ENCODE results near the gene BTNL8. TPM values are rescaled to one million over a fixed set of nuclear protein-coding genes. Genes with fewer than 3 reads are reported as not detected.
"Not testable (repeated sequence)": the region's sequence is repeated elsewhere in the genome, so short reads cannot be mapped to it uniquely, and the experiment has no call there.

BTNL8 gene
- total RNA-seq, 1 experiment from 2014 or later = not detected

DNA sequence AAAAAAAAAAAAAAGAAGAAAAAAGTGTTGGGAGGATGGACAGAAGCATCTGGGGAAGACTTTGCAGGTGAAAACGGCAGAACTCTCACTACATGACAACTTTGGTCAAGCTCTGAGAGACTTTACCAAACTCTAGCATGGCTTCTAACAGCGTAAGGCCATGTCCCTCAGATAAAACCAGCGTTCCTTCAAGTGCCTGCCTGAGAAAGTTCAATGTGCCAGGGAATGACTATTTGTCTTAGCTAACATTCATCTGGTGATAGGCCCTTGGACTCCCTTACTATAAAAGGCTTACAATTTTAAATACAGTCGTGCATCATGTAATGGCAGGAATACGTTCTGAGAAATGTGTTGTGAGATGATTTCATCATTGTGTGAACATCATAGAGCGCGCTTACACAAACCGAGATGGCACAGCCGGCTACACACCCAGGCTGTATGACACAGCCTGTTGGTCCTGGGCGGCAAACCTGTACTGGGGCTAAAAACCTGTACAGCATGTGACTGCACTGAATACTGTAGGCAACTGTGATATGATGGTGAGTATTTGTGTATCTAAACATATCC lies 23.0 kb upstream of the BTNL8 start:
- no peak for ATAC-seq
- intact Hi-C loops (cut with micrococcal nuclease) = no loop called here
- ChIA-PET CTCF (no interaction called here), POLR2A (ENCODE audit: unreplicated experiment) (no interaction called here)
- Histone ChIP-seq H2AFZ (ENCODE audit: low read length) (no peak overlapping the region), H3K4me1 (ENCODE audit: insufficient read depth, low read length) (no peaks in the 10 kb centered on the region), H3K27ac (ENCODE audit: low read length) (no peak overlapping the region), H3K4me2 (ENCODE audit: low read length) (no peak overlapping the region), H3K9me2 (replicated peaks; ENCODE audit: low read length) (no peaks in the 10 kb centered on the region), H3K4me3 (ENCODE audit: low read length) (no peak overlapping the region), H4K20me1 (ENCODE audit: low read length) (no peaks in the 10 kb centered on the region), H3F3A (ENCODE audit: low read length, unreplicated experiment) (no peaks in the 10 kb centered on the region), H3K9ac (ENCODE audit: low read length) (no peak overlapping the region), H3K79me2 (ENCODE audit: low read length) (no peaks in the 10 kb centered on the region), H3K9me3 (ENCODE audit: low read length) (no peaks in the 10 kb centered on the region), H3K36me3 (ENCODE audit: low read depth, low read length) (no peaks in the 10 kb centered on the region), H3K27me3 (ENCODE audit: low read length) (no peaks in the 10 kb centered on the region)
- no TSS peak for BruUV-seq (replicated peaks)
- TF ChIP-seq EZH2phosphoT487 (IDR thresholded peaks at IDR 0.05; ENCODE audit: borderline replicate concordance, low read length) = no peak
- TF ChIP-seq EZH2 (IDR thresholded peaks at IDR 0.05; ENCODE audit: low read length, unreplicated experiment) = no peak
- TF ChIP-seq, protein P1, sequence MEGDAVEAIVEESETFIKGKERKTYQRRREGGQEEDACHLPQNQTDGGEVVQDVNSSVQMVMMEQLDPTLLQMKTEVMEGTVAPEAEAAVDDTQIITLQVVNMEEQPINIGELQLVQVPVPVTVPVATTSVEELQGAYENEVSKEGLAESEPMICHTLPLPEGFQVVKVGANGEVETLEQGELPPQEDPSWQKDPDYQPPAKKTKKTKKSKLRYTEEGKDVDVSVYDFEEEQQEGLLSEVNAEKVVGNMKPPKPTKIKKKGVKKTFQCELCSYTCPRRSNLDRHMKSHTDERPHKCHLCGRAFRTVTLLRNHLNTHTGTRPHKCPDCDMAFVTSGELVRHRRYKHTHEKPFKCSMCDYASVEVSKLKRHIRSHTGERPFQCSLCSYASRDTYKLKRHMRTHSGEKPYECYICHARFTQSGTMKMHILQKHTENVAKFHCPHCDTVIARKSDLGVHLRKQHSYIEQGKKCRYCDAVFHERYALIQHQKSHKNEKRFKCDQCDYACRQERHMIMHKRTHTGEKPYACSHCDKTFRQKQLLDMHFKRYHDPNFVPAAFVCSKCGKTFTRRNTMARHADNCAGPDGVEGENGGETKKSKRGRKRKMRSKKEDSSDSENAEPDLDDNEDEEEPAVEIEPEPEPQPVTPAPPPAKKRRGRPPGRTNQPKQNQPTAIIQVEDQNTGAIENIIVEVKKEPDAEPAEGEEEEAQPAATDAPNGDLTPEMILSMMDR (conservative IDR thresholded peaks at IDR 0.05; ENCODE audit: low read depth, low read length) = no peak
- DNase-seq = no peak

DNA sequence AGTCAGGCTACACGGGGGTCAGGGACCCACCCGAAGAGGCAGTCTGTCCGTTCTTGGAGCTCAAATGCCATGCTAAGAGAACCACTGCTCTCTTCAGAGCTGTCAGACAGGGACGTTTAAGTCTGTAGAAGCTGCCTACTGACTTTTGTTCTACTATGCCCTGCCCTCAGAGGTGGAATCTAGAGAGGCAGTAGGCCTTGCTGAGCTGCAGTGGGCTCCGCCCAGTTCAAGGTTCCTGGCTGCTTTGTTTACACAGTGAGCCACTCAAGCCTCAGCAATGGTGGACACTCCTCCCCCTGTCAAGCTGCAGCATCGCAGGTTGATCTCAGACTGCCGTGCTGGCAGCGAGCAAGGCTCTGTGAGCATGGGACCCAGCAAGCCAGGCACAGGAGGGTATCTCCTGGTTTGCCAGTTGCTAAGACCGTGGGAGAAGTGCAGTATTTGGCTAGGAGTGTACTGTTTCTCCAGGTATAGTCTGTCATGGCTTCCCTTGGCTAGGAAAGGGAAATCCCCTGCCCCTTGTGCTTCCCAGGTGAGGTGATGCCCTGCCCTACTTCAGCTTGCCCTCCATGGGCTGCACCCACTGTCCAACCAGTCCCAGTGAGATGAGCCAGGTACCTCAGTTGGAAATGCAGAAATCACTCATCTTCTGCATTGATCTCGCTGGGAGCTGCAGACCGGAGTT lies 13.0 kb upstream of the BTNL8 start:
- H3K27ac ChIP-seq (ENCODE audit: low read length); H3K4me1 ChIP-seq (ENCODE audit: insufficient read depth, low read length); H3F3A ChIP-seq (ENCODE audit: low read length, unreplicated experiment); H3K36me3 ChIP-seq (ENCODE audit: low read depth, low read length); H4K20me1 ChIP-seq (ENCODE audit: low read length); BruUV-seq (replicated peaks); H3K9me3 ChIP-seq (ENCODE audit: low read length); H3K9me2 ChIP-seq (replicated peaks; ENCODE audit: low read length); H3K79me2 ChIP-seq (ENCODE audit: low read length); intact Hi-C loops (cut with micrococcal nuclease); H3K9ac ChIP-seq (ENCODE audit: low read length); H3K27me3 ChIP-seq (ENCODE audit: low read length): not testable (repeated sequence)
- H3K4me2 ChIP-seq (ENCODE audit: low read length) = peak overlapping the region; percentile 65
- H3K4me3 ChIP-seq (ENCODE audit: low read length) = peak overlapping the region; percentile 30; the same call in 1 of the 2 replicates
- DNase-seq = peak; percentile 85
- ChIA-PET POLR2A (ENCODE audit: unreplicated experiment) (interaction anchor here (0.5 kb wide), 1 partner anchor 1253 kb away, joined by 4 read pairs; no protein-coding TSS in a partner anchor), CTCF (interaction anchor here (0.6 kb wide), 1 partner anchor 17 kb away, joined by 3 read pairs; no protein-coding TSS in a partner anchor)
- peak; percentile 100 for ATAC-seq
- peak overlapping the region; percentile 70 for H2AFZ ChIP-seq (ENCODE audit: low read length)

DNA sequence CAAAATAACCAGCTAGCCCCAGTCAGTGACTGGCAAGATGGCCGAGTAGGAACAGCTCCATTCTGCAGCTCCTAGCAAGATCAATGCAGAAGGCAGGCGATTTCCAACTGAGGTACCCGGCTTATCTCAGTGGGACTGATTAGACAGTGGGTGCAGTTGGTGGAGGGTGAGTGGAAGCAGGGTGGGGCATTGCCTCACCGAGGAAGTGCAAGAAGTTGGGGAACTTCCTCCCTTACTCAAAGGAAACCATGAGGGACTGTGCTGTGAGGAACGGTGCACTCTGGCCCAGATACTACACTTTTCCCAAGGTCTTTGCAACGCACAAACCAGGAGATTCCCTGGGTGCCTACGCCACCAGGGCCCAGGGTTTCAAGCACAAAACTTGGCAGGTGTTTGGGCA lies 9.6 kb upstream of the BTNL8 start:
- intact Hi-C loops (cut with micrococcal nuclease) = no loop called here
- H3F3A ChIP-seq (ENCODE audit: low read length, unreplicated experiment) = no peaks in the 10 kb centered on the region
- peaks cover 8% of the 10 kb centered on the region for H3K4me1 ChIP-seq (ENCODE audit: insufficient read depth, low read length)
- H3K27me3 ChIP-seq (ENCODE audit: low read length) = no peaks in the 10 kb centered on the region
- H3K27ac ChIP-seq (ENCODE audit: low read length) = no peak overlapping the region
- POLR2A ChIA-PET (ENCODE audit: unreplicated experiment) = no interaction called here
- TF ChIP-seq EZH2 (IDR thresholded peaks at IDR 0.05; ENCODE audit: low read length, unreplicated experiment) = no peak
- TF ChIP-seq, protein P1 (conservative IDR thresholded peaks at IDR 0.05; ENCODE audit: low read depth, low read length) = no peak
- TF ChIP-seq EZH2phosphoT487 (IDR thresholded peaks at IDR 0.05; ENCODE audit: borderline replicate concordance, low read length) = no peak
- H3K36me3 ChIP-seq (ENCODE audit: low read depth, low read length) = no peaks in the 10 kb centered on the region
- CTCF ChIA-PET = no interaction called here
- H3K9me2 ChIP-seq (replicated peaks; ENCODE audit: low read length) = no peaks in the 10 kb centered on the region
- no peaks in the 10 kb centered on the region for H4K20me1 ChIP-seq (ENCODE audit: low read length)
- H3K4me3 ChIP-seq (ENCODE audit: low read length) = no peak overlapping the region
- no TSS peak for BruUV-seq (replicated peaks)
- no peak for DNase-seq
- H2AFZ ChIP-seq (ENCODE audit: low read length) = no peak overlapping the region
- no peaks in the 10 kb centered on the region for H3K9me3 ChIP-seq (ENCODE audit: low read length)
- H3K4me2 ChIP-seq (ENCODE audit: low read length) = no peak overlapping the region
- H3K79me2 ChIP-seq (ENCODE audit: low read length) = no peaks in the 10 kb centered on the region
- ATAC-seq = no peak
- H3K9ac ChIP-seq (ENCODE audit: low read length) = no peak overlapping the region

DNA sequence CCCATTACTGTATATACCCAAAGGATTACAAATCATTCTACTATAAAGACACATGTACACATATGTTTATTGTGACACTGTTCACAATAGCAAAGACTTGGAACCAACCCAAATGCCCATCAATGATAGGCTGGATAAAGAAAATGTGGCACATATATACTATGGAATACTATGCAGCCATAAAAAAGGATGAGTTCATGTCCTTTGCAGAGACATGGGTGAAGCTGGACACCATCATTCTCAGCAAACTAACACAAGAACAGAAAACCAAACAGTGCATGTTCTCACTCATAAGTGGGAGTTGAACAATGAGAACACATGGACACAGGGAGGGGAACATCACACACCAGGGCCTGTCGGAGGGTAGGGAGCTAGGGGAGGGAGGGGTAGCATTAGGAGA lies 3.6 kb upstream of the BTNL8 start:
- H3K4me3 ChIP-seq (ENCODE audit: low read length); ATAC-seq; CTCF ChIA-PET; DNase-seq; H3K27me3 ChIP-seq (ENCODE audit: low read length); H3F3A ChIP-seq (ENCODE audit: low read length, unreplicated experiment); BruUV-seq (replicated peaks); H3K36me3 ChIP-seq (ENCODE audit: low read depth, low read length); H3K4me1 ChIP-seq (ENCODE audit: insufficient read depth, low read length); H2AFZ ChIP-seq (ENCODE audit: low read length); H3K79me2 ChIP-seq (ENCODE audit: low read length); POLR2A ChIA-PET (ENCODE audit: unreplicated experiment); H4K20me1 ChIP-seq (ENCODE audit: low read length); H3K9me3 ChIP-seq (ENCODE audit: low read length); H3K4me2 ChIP-seq (ENCODE audit: low read length); H3K9ac ChIP-seq (ENCODE audit: low read length); intact Hi-C loops (cut with micrococcal nuclease); H3K9me2 ChIP-seq (replicated peaks; ENCODE audit: low read length); H3K27ac ChIP-seq (ENCODE audit: low read length): not testable (repeated sequence)

Data from PC-3 (cell line).